GM19099 (cell line): ENCODE measurements around the gene UGT1A1.

Experiments
- POLR2A ChIP-seq: IDR thresholded peaks from 3 replicates; pipeline ENCODE4 v1.6.1; 2011; ENCODE audit warnings: low read depth; ENCODE audit not compliant: insufficient read length; ENCODE audit errors: extremely low read depth

Gene UGT1A1

DNA sequence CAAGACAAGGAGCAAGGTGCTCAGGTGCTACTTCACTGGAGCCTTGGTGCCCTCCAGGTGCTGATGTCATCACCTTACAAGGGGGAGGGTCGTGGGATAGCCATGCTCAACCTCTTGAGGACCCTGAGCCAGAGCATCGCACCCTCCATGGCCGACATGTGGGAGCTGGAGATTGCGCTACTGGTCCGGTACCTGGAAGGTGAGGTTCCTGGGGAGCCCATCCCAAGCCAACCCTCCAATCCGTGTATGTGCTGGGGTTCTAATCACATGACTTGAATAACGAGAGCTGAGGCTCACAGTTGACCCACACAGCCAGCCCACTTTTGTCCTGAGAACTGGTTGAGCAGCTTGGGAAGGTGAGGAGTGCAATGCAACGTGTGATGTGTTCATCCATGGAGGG, 43.9 kb downstream of the UGT1A1 start:
- no peak for TF ChIP-seq POLR2A

DNA sequence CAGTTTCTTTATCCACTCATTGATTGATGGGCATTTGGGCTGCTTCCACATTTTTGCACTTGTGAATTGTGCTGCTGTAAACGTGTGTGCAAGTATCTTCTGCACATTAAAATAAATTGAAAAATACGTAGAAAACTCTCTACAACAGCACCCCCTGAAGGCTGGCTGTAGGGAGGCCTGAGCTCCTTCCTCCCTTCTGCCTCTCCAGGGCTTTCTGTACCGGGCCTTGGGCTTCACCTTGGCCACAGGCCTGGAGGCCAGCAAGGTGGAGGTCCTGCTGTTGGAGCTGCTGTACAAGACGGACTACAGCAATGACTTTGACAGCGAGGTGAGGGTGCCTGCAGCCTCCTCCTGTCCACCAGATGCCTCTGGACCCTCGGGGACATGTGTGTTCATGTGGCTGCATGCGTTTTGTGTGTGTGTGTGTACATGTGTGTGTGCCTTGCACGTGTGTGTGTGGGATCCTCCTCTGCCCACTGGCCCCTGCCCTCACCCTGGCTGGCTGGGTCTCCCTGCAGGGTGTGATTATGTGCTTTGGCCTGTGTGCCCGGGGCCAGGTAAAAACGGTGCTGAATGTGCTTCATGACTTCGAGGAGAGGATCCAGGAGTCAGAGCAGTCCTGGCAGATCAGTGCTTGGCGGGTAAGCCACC, 47.3 kb downstream of the UGT1A1 start:
- TF ChIP-seq POLR2A = no peak

DNA sequence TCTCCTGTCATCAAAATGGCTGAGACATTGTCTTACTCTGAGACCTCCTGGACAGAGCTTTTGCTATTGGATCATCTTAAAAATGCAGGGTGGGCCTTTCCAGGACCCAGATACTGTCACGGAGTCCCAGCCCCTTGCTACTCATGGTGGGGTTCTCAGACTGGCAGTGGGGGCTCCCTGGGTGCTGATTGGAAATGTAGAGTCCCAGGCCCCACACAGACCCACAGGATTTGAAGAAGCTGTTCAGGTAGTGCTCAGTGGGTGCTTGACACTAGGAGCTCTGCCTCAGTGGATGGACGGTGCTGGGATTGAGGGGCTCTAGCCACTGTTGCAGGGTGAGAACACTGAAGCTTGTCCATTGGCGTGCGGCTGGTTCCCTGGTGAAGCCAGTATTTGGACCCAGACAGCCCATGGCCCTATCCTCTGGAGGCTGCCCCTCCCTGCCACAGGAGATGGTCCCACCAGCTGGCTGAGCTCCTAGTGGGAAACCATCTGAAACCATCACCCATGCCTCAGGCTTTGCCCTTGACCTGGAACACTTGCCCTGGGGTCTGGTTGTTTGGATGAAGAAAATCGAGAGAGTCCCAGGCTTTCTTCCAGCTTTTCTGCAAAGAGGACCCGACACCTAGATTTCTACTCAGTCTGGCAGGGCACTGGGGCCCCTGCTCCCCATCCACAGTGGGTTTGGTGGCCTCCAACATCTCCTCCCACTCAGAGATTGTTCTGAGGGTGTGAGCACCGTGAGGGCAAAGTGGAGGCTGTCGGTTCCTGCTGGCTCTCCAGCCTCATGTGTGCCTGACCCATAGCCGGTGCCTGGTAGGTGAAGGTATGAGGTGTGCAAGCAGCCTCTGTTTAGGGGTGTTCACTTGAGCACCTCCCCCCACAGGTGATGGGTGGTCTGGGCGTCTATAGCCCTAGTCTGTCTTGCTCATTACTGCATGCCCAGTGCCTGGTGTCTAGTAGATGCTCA, 48.2 kb downstream of the UGT1A1 start:
- no peak for TF ChIP-seq POLR2A

DNA sequence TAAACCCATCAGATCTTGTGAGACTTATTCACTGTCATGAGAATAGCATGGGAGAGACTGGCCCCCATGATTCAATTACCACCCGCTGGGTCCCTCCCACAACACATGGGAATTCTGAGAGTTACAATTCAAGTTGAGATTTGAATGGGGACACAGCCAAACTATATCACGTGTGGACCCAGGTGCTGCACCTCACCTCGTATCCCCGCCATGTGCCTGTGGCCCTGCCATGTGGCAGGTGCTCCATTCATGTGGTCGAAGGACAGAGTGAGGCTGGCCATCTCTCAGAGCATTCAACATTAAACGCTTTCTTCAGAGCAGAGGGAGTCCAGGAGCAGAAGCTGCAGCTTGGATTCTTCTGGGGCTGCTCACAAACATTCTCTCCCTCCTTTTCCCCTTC, 50.3 kb downstream of the UGT1A1 start:
- no peak for TF ChIP-seq POLR2A

DNA sequence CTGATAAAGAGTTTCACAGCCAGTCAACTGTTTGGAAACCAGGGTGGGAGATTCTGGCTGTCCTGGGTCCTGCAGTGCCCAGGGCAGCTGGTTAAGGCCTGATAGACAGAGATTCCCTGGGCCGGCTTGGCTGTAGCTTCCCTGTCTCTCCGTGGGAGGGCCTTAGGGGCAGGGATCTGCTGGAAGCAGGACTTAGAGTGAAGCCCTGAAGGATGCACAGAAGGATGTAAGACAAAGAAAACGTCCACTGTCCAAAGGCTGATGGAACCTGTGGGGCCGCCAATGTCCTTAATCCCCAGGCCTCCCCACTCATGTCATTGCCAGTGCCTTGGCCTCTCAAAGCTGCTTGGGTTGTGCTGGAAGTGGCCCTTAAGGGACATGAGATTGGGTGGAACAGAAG, 51.0 kb downstream of the UGT1A1 start:
- TF ChIP-seq POLR2A = no peak

DNA sequence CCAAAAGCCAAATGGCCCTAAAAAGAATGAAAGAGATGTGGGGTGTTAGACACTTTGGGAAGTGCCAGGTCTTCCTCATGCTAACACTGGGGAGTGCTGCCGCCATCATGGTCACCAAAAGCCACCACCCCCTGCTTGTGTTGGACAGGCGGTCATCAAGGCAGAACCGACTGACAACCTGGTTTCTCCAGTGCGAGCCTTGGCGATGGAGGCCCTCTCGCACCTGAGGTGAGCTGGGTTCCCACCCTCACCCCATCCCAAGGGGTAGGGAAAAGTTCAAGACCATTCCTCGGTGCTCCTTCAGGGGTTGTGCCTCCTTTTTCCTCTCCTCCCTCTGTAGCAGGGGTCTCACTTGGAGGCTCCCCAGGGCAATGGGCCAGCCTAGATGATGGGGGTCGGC, 51.7 kb downstream of the UGT1A1 start:
- no peak for TF ChIP-seq POLR2A

DNA sequence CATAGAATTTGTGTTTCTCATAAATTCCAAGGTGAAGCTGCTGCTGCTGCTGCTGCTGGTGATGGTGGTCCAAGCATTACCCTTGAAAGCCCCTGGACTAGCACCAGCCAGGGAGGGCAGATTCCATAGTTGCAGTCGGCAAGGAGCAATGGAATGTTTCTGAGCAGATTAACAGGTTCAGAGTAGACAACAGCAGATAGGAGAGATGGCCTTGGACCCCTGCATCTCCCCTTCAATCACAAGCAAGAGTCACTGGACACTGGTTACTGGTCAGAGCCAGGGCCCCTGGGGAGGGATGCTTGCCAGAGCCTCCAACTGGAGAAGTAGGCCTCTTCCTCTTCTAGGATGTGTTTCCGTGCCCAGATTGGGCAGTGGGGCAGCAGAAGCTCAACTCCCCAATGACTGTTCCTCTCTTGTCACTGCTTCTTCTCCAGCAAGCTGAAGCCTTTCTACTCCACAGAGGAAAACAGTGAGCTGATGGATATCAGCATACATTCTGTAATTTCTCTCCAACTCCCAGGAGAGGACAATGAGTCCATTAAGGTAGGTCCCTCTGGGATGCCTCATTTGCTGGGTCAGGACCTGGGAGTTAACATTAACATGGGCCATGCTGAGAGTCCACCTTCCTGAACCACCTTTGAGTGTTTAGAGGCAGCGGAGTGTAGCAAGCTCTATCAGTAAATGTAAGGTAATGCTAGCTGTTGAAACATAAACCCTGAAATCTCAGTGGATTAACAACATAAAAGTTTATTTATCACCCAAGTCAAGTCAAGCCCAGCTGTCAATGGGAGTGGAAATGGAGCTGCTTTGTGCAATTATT, 53.4 kb downstream of the UGT1A1 start:
- TF ChIP-seq POLR2A = no peak

DNA sequence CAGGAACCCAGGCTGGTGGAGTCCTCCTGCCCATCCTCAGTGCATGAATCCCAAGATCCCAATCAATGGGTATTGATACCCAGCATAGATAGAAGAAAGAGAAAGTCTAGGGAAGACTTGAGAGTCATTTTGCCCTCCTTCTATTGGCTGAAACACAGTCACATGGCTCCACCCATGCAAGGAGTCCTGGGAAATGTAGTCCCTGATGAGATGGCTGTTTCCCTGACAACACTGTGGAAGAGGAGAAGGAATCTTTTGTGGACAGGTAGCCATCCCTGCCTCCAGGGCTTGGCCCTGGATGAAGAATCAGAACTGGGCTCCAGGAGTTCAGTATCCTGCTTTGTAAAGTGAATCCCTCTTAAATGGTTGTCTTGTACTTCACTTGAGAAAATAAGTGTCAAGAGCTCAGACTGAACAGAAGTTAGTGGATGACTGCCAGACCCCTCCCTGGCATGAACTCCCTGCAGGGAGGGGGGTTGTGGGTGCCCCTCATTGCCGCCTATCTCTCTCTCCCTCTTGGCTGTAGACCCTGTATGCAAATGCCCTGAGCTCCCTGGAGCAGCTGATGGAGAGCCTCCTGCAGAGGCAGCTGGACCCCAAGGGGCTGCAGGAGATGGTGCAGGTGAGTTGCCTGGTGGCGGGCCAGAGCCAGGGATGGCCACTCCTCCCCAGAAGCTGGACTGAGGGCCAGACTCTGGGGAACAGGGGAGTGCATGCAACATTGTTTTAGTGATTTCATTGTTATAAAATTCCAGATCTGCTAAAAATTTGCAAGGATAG, 54.2 kb downstream of the UGT1A1 start:
- no peak for TF ChIP-seq POLR2A

DNA sequence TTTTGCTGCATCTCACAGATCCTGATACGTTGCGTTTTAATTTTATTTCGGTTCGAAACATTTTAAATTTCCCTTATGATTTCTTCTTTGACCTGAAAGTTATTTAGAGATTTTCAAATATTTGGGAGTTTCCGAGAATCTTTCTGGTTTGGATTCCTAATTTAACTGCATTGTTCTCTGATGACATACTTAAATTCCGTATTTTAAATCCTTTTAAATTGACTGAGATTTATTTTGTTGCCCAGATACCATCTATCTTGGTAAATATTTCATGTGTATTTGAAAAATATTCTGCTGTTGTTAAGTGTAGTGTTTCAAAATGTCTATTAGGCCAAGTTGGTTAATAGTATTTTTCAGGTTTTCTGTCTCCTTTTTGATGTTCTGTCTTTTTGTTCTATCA, 55.8 kb downstream of the UGT1A1 start:
- TF ChIP-seq POLR2A = no peak

DNA sequence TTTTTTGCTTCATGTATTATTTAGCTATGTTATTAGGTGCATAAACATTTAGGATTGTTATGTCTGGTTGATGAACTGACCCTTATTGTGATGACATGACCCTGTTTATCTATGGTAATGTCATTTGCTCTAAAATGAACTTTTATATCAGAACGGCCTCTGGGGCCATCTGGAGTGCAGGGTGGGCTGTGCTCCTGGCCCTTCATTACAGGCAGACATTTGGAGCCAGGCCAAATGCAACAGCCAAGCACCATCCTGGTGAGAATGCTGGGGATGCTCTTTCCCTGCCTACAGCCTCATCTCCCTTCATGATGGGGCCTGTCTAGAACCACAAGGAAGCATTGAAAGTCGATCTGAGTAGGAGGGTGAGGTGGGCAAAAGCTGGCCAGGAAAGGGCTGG, 56.3 kb downstream of the UGT1A1 start:
- TF ChIP-seq POLR2A = no peak

DNA sequence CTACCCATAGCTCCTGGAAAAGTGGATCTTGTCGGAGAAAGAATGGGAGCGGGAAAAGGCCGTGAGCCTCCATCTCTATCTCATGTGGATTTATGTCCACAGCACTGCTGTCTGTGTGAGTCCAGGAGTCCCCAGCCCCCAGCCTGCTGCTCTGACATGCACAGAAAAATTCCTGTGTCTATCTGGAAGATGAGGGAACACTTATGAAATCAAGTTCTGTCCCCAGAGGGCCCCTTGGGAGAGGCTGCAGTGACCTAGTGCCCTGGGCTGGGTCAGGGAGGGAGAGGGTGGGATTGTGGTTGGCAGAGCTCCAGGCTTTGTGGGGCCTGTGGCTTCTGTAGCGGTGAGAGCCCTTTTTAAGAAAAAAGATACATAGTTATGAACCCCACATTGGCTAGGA, 56.7 kb downstream of the UGT1A1 start:
- TF ChIP-seq POLR2A = no peak

DNA sequence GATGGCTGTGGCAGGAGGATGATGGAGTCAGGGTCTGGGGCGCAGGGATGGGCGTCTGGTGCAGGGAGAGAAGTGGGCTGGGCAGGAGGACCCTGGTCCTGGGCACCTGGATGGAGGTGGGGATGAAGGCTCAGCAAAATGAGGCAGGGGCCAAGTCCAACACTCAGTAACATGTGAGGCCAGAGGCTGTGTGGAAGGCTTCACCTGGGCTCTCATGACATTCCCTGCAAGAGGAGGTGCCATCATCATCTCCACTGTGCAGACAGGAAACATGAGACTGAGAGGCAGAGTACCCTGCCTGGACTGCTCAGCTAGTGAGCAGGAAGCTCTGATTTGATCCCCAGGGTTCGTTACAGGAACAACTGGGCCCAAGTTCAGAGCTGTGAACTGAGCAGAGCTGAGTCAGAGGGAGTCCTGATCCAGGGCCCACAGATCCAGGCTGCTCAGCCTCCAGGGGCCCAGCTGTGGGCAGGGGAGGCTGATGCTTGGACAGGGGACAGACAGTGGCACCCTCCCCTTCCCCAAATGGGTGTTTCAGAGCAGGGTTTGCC, 57.4 kb downstream of the UGT1A1 start:
- TF ChIP-seq POLR2A = no peak

DNA sequence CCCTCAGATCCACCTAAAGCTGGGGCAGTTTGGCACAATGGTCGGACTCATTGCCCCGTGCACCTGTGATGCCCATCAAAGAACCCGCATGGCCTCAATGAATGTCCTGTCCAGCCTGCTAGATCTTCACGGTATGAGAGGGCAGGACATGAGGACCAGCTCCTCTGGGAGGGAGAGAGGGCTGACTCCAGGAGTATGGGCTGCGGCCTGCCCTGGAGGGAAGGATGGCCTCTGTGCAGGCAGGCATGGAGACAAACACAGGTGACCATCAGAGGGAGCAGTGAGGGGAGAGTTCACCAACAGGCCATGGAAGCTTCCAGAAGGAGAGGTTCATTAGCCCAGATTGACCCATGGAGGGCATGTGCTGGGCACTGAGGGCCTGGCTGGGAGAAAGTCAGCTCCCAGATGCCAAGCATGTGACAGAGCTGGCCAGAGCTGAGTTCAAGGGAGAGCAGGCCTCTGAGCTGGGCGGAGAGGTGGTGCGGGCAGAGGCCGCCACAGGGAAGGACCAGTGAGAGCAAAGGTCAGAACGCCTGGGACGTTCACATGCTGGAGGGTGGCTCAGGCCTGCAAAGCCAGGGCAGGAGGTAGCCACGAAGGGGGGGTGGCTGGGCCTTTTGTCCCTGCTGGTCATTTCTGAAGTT, 58.0 kb downstream of the UGT1A1 start:
- no peak for TF ChIP-seq POLR2A
